ENCODE measurements around the gene LCE7A. TPM values are rescaled to one million over a fixed set of nuclear protein-coding genes. Genes with fewer than 3 reads are reported as not detected.

Gene LCE7A
- total RNA-seq, 3 donors from 2014 or later (not counting 1 experiment from before 2014, with no cell fraction given): not detected

- no peak for TF ChIP-seq CTCF (IDR thresholded peaks at IDR 0.05)
- DNase-seq (no peak), ATAC-seq (no peak)
- H3K36me3 ChIP-seq (ENCODE audit: control insufficient read depth, insufficient read depth, low read length): no peaks in the 10 kb centered on the region
- no peak overlapping the region for H3K4me3 ChIP-seq (ENCODE audit: low read length)
- H3K27ac Mint-ChIP-seq: no peak overlapping the region
- H3K27me3 ChIP-seq (ENCODE audit: control insufficient read depth, insufficient read depth, low read length): no peaks in the 10 kb centered on the region
- WGBS (ENCODE audit: insufficient coverage): 54% methylated on average over 5 of the region's 5 CpGs
- H3K36me3 Mint-ChIP-seq: no peaks in the 10 kb centered on the region
- intact Hi-C loops (cut with micrococcal nuclease): no loop called here
- H3K27ac ChIP-seq (ENCODE audit: low read length): no peak overlapping the region
- no peaks in the 10 kb centered on the region for H3K4me1 Mint-ChIP-seq
- H3K27me3 Mint-ChIP-seq (ENCODE audit: low read depth in 2 of 2): peaks cover 6 to 29% of the 10 kb centered on the region in 2 donors
- H3K9me3 ChIP-seq (ENCODE audit: control insufficient read depth, insufficient read depth, low read length): no peaks in the 10 kb centered on the region
- no peaks in the 10 kb centered on the region for H3K9me3 Mint-ChIP-seq
- H3K4me1 ChIP-seq (ENCODE audit: control insufficient read depth, insufficient read depth, low read length): peaks cover 3% of the 10 kb centered on the region
- H3K4me3 Mint-ChIP-seq: no peak overlapping the region
Observed at GRCh38 chr1:152880907-152881306, 21.1 kb downstream of the LCE7A start.

GRCh38 chr1:152884085-152884484 is 24.3 kb downstream of the LCE7A start:
- Mint-ChIP-seq H3K4me3 (no peak overlapping the region), H3K27me3 (ENCODE audit: low read depth in 2 of 2) (peaks cover 4 to 14% of the 10 kb centered on the region in 2 donors), H3K4me1 (no peaks in the 10 kb centered on the region), H3K36me3 (no peaks in the 10 kb centered on the region), H3K27ac (no peak overlapping the region), H3K9me3 (no peaks in the 10 kb centered on the region)
- no peaks in the 10 kb centered on the region for H3K27me3 ChIP-seq (ENCODE audit: control insufficient read depth, insufficient read depth, low read length)
- DNase-seq (no peak), ATAC-seq (no peak)
- H3K4me3 ChIP-seq (ENCODE audit: low read length): no peak overlapping the region
- intact Hi-C loops (cut with micrococcal nuclease): no loop called here
- H3K36me3 ChIP-seq (ENCODE audit: control insufficient read depth, insufficient read depth, low read length): no peaks in the 10 kb centered on the region
- H3K9me3 ChIP-seq (ENCODE audit: control insufficient read depth, insufficient read depth, low read length): no peaks in the 10 kb centered on the region
- peaks cover 3% of the 10 kb centered on the region for H3K4me1 ChIP-seq (ENCODE audit: control insufficient read depth, insufficient read depth, low read length)
- H3K27ac ChIP-seq (ENCODE audit: low read length): no peak overlapping the region
- TF ChIP-seq CTCF (IDR thresholded peaks at IDR 0.05): no peak

GRCh38 chr1:152884506-152884905 is 24.7 kb downstream of the LCE7A start:
- Mint-ChIP-seq H3K36me3 (no peaks in the 10 kb centered on the region), H3K9me3 (no peaks in the 10 kb centered on the region), H3K4me3 (no peak overlapping the region), H3K27ac (no peak overlapping the region), H3K4me1 (no peaks in the 10 kb centered on the region), H3K27me3 (ENCODE audit: low read depth in 2 of 2) (peaks cover 4 to 15% of the 10 kb centered on the region in 2 donors)
- Histone ChIP-seq H3K4me3 (ENCODE audit: low read length) (no peak overlapping the region), H3K9me3 (ENCODE audit: control insufficient read depth, insufficient read depth, low read length) (no peaks in the 10 kb centered on the region), H3K36me3 (ENCODE audit: control insufficient read depth, insufficient read depth, low read length) (no peaks in the 10 kb centered on the region), H3K27me3 (ENCODE audit: control insufficient read depth, insufficient read depth, low read length) (no peaks in the 10 kb centered on the region), H3K4me1 (ENCODE audit: control insufficient read depth, insufficient read depth, low read length) (peaks cover 3% of the 10 kb centered on the region), H3K27ac (ENCODE audit: low read length) (no peak overlapping the region)
- DNase-seq (no peak), ATAC-seq (no peak)
- intact Hi-C loops (cut with micrococcal nuclease): no loop called here
- WGBS (ENCODE audit: insufficient coverage): 95% methylated on average over 1 of the region's 1 CpG
- no peak for TF ChIP-seq CTCF (IDR thresholded peaks at IDR 0.05)

DNA sequence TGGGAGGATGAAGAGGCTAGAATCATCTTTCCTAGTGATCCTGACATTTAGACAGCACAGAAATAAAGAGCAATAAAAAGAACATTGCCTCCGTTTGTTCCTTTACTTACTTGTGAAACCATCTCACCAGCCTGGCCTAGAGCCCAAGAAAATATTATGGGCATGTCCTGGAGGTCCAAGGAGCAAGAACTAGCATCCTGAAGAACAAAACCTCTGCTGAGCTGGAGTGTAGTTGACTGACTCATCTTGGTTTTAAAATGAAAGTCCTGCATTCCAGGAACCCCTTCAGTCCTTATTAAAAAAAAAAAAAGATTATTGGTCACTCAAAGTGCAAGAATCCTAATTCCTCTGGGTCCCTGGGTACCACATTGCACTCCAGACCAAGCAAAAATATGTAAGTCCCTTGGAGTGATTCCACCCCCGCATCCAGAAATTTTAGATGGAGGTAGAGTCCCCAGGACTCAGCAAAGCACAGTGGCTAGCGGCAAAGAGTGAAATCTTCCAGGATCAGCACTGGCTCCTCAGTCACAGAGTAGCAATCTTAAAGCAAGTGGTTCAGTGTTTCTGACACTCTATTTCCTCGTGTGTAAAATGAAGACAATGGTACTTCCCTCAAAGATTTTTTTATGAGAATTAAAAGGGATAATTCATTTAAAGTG is 25.3 kb downstream of the LCE7A start:
- H3K9me3 Mint-ChIP-seq: no peaks in the 10 kb centered on the region
- H3K4me3 Mint-ChIP-seq: no peak overlapping the region
- peaks cover 3% of the 10 kb centered on the region for H3K4me1 ChIP-seq (ENCODE audit: control insufficient read depth, insufficient read depth, low read length)
- no peak for TF ChIP-seq CTCF (IDR thresholded peaks at IDR 0.05)
- H3K27me3 ChIP-seq (ENCODE audit: control insufficient read depth, insufficient read depth, low read length): no peaks in the 10 kb centered on the region
- no peak overlapping the region for H3K27ac ChIP-seq (ENCODE audit: low read length)
- no peaks in the 10 kb centered on the region for H3K36me3 ChIP-seq (ENCODE audit: control insufficient read depth, insufficient read depth, low read length)
- intact Hi-C loops (cut with micrococcal nuclease): no loop called here
- no peak for ATAC-seq
- H3K36me3 Mint-ChIP-seq: no peaks in the 10 kb centered on the region
- WGBS (ENCODE audit: insufficient coverage): 77% methylated on average over 4 of the region's 4 CpGs
- H3K9me3 ChIP-seq (ENCODE audit: control insufficient read depth, insufficient read depth, low read length): no peaks in the 10 kb centered on the region
- H3K27ac Mint-ChIP-seq: no peak overlapping the region
- H3K4me3 ChIP-seq (ENCODE audit: low read length): no peak overlapping the region
- H3K27me3 Mint-ChIP-seq (ENCODE audit: low read depth in 2 of 2): peaks cover 10 to 21% of the 10 kb centered on the region in 2 donors
- no peak for DNase-seq
- no peaks in the 10 kb centered on the region for H3K4me1 Mint-ChIP-seq

Measured in natural killer cell (primary cell).